HG03196 (cell line): ENCODE results near the gene CCDC136.

Source experiments
- ATAC-seq: cut with Tn5 transposase; IDR thresholded peaks from one replicate; pipeline ENCODE4 v1.9.1; 2021; ENCODE audit not compliant: unreplicated experiment

The CCDC136 gene

DNA sequence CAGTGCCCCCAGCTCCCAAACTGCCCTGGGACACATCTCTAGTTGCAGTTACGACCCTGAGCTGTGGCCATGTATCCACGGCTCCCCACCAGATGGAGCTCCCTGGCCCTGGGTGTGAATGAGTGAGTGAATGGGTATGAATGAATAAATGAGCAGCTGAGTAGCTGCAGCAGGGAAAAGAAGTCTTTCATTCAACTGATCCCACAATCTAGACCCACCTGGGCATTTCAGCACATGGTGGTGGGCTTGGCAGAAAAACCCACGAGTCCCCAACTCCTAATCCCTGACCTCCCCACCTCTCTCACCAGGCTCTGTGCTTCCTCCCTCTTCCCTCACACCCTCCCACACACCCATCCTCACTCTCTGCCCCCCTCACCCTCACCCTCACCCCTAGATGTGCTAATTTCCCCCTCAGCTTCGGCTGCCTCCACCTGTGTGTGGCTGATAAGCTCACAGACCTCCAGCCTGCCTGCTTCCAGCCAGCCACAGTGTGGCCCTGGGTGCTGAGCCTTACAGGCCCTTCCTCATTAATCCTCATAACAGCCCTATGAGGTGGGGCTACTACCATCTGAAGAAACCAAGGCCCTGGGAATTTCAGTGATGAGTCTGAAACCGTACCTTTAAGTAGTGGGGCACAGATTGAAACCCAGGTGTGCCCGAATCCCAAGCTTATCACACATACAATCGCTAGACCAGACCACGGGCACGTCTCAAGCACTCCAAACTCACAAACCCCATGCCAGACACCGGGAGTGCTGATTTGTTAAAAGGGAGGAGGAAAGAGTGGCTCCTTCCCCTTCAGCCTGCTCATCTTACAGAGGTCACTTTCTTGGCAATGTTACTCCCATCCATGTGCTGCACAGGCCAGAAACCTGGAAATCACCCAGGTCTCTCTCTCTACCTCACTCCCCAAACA, 68.6 kb downstream of the CCDC136 start:
- ATAC-seq: no peak

DNA sequence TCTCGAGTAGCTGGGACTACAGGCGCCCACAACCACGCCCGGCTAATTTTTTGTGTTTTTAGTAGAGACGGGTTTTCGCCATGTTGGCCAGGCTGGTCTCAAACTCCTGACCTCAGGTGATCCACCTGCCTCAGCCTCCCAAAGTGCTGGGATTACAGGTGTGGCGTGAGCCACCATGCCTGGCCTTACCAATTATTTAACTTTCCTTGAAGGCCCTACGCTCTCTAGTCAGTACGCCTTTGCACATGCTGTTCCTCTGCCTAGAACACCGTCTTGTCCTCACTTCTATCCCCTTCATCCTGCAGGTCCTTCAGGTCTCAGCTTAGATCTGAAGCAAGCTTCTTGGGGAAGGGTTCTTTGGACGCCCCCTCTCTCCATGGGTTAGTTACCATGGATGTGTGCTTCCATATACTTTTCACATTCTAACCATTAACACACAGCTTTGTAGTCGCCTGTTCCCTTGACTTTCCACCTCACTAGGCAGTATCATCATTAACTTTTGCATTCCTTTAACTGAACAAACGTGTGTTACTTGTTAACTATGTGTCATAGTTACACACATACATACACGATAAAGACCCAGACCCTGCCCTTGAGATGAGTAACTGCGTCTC, 70.3 kb downstream of the CCDC136 start:
- ATAC-seq: no peak

DNA sequence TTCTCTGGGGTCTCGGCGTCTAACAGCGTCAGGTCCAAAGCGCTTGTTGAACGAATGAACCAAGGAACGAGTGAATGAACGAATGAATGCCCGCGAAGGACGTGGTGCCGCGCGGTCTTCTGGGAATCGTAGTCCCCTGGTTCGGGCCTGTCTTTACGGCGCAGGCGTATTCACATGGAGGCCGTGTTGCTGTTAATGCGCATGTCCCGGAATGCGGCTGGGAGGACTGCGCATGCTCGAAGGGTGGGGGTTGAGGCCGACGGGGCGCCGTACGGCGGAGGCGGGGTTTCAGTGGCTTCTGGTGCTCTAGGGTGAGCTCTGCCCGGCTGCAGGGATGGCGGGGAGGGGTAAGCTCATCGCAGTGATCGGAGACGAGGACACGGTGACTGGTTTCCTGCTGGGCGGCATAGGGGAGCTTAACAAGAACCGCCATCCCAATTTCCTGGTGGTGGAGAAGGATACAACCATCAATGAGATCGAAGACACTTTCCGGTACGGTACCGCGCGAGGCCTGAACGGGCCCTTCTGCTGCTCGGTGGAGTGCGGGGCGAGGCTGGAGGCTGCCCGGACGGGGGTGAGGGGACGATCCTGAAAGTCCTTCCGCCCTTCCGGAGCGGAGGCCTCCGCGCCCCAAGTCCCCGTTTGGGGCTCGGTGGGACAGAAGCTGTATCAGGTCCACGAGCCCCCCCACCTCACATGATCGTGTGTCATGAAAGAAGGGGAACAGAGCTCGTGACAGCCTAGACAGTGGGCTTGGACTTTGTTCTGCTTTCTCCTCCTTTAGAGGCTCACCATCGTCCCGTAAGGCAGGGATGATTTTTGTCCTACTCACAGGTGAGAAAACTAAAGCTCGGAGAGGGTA, 71.0 kb downstream of the CCDC136 start, which contains the start of gene ATP6V1F:
TSS of gene ATP6V1F (plus strand) at position 286 of the 862 bp plus-strand sequence. CDS start at position 335, 49 bp downstream.
- ATAC-seq: peak; percentile 76

DNA sequence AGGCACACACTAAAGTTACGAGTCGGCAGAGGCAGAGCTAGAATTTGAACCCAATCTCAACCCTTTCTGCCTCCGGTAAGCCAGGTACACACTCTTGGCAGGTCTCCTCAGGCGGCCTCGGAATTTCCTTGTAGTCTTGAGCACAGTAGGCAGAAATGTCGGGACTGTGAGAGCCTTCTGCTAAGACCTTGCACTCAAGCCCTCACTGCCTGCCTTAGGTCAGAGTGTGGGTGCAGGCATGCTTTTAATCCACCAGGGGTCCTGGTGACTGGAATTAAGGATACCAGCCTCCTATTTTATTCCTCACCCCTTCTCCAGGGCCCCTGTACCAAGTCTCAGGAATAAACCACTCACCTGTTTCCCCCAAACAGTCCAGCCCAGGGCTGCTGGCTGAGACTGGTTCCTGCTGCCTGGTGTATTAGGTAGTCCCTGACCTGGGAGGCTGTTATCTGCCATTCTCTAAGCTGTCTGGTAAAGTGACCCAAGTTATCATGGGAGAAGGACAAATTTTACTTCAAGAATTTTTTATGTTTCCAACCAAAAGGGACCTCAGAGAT, 71.7 kb downstream of the CCDC136 start:
- peak; percentile 37 for ATAC-seq

DNA sequence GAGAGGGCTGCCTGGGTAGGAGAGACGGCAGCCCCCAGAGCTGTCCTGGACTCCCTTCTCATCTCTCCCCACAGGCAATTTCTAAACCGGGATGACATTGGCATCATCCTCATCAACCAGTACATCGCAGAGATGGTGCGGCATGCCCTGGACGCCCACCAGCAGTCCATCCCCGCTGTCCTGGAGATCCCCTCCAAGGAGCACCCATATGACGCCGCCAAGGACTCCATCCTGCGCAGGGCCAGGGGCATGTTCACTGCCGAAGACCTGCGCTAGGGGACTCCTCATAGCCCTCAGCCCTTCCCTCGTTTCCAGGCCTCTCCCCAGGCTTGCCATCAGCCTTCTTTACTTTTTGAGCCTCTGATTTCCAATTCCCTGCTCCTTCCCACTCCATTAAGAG, 73.5 kb downstream of the CCDC136 start:
- no peak for ATAC-seq

DNA sequence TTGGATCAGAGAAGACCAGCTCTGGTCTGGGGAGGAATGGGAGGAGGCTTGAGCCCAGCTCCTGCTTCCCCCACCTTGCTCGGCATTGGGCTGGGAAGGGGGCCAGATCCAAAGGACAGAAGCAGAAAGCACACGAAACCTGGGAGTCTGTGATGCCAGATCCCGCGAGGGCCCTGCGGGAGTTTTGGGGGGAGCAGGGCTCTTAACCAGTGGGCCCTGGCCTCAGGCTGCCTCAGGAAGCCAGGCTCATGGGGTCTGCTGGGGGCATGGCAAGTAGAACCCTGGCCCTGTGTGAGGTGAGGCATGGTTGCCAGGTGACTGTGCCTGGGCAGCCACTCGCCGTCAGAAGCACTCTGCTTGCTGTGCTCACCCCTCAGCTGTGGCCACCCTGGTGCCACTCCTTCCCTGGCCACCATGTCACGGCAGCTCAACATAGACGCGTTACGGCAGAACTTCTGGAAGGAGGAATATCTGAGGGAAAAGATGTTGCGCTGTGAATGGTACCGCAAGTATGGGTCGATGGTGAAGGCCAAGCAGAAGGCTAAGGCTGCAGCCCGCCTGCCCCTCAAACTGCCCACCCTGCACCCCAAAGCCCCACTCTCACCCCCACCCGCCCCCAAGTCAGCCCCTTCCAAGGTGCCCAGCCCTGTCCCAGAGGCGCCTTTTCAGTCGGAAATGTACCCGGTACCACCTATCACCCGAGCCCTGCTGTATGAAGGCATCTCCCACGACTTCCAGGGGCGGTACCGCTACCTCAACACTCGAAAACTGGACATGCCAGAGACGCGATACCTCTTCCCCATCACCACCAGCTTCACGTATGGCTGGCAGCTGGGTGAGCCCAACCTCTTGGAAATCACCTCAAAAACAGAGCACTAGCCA, 74.5 kb downstream of the CCDC136 start:
- ATAC-seq: no peak

DNA sequence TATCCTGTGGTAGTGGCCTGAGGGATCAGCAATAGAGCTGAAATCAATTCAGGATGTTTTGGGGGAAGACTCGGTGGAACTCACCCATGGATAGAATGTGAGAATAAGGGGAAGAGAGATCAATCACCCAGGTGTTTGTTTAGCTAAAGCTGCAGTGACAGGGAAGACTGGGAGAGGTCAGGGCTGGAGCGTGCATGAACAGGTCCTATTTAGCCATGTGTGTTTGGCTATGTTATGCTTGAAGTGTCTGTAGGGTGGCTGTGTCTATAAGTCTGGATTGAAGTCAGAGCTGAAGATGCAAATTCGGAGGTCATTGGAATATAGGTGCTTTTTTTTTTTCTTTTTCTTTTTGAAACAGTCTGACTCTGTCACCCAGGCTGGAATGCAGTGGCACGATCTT, 75.5 kb downstream of the CCDC136 start:
- ATAC-seq: no peak

DNA sequence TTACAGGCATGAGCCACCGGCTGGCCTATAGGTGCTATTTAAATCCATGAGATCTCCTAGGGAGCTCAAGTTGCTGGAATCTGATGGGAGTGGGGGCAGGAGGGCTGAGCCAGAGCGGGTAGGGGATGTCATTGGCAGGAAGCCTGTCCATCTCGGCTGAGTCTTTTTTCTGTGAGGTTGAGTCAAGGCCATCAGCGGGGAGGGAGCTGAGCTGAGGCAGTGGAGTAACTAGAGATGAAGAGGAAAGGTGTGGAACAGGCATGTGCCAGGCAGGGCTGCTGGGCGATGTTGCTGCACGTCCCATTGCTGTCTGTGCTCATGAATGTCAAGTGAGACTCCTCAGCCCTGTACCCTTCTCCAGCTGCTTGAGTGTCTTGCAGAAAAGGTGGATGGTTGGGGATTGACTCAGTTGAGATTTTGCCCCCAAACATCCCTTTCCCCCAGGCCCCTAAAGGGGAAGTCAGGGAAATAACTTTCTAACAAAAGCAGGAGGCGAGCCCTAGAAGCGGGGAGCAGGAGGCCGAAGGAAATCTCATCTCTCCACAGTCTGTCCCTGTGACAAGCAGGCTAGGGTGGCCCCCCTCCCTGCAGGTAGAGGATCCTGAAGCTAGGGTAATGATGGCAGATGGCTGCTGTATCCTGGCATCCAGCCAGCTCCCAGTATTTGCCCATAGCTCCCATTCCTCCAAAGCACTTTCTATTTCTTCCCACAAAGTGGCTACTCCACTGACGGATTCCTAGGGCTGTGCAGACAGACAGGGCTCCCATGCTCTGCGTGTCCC, 76.3 kb downstream of the CCDC136 start:
- ATAC-seq: no peak

DNA sequence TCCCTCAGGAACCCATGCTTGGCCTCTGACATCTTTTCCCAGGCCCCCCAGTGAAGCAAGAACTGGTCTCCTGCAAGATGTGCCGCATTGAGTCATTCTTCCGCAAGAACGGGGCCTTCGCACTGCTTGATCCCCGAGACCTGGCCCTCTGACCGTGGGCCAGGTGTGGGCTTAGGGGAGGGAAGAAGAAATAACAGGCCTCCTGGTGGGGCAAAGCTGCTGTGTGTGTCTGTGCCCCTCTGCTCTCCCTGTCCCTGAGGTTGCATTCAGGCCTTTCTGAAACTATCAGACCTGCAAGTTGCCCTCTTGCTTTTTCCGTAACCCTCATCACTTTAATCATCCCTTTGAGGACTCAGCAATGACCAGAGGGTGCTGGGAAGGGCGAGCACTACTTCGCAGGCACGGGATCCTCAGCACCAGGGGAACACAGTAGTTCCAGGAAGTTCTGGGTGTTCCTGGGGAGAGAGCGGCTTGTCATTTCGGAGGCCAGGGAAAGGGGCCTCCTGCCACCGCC, 76.9 kb downstream of the CCDC136 start:
- no peak for ATAC-seq

DNA sequence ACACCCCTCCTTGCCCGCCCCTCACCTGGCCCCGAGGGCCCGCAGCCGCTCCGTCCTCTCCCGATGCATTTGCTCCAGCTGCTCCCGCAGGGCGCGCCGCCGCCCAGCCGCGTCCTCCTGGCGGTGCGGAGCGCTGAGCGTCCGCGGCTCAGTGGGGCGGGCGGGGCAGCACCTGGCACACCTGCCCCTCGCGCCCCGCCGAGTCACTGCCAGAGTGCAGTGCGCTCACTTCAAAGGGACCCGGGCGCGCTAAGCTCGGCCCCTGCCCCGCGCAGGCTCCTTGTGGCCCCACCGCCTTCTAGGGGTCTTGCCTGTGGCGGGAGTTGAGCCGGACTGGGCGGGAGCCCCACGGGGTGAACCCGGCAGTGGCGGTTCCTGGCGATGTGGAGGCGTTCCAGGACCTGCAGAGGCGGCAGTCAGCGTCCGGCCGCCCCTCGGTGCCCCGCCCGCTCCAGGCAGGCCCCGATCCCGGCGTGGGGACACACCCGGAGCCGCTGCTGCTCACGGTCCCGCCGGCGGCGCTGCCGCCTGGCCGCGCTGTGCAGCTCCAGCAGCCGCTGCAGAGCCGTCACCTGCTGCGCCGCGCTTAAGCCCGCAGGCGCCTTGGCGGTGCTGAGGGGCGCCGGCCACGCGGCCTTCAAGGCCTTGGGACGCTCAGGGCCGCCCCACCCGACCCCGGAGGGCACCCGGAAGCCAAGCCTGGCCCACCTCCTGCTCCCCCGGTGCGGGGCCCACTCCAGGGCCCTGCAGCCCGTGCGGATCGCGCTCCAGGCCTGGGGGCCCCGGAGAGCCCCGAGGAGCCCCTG, 77.6 kb downstream of the CCDC136 start:
- ATAC-seq: peak; percentile 47

DNA sequence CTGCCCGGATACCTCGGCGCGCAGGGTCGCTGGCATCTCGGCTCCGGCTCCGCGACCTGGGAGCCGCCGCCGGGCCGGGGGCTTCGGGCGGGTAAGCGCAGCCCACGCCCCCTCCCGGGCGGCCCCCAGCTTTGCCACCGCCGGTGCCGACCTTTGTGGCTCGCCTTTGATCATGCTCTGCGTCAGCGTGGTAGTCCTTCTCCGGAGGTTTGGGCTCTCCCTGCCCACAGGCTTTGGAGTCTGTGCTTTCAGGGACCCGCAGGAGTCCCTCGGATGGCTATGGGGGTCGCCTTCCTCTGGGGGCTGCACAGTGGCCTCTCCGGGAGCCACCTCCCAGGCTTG, 78.1 kb downstream of the CCDC136 start:
- ATAC-seq: no peak

DNA sequence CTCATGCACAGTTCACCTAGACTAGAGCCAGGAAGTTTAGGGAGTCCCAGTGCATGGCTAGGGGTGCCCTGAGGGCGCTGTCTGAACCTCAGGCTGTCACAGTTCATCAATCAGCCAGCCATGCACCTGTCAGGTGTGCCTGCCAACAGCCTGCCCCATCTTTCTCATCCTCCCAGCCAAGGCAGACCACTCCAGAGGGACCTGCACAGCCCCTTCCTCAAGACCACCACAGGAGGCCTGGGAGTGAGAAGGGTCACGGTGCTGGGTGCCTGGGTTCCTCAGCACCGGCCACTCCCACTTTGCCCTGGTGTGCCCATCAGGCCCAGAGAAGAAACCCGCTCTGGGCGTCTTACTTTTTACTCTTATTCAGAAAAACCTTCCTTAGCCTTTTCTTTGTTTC, 79.3 kb downstream of the CCDC136 start:
- no peak for ATAC-seq
